ENCODE measurements around the gene GPR84. TPM values are rescaled to one million over a fixed set of nuclear protein-coding genes. Genes with fewer than 3 reads are reported as not detected.

The GPR84 gene
- total RNA-seq, 1 donor from 2014 or later = 0.96 TPM

- ATAC-seq (peak; percentile 95), DNase-seq (peak; percentile 95)
- no peak for TF ChIP-seq CTCF (IDR thresholded peaks at IDR 0.05)
- Histone ChIP-seq H3K4me3 (peak overlapping the region; percentile 71), H3K9me3 (no peaks in the 10 kb centered on the region), H3K27me3 (no peaks in the 10 kb centered on the region), H3K27ac (peak overlapping the region; percentile 89), H3K36me3 (no peaks in the 10 kb centered on the region), H3K4me1 (peaks cover 19% of the 10 kb centered on the region)
- intact Hi-C loops (cut with DNase I) = no loop called here
These were observed 5.1 kb downstream of the GPR84 start for GRCh38 chr12:54358945-54359761.

- H3K9me3 ChIP-seq = no peaks in the 10 kb centered on the region
- peak overlapping the region; percentile 71 for H3K4me3 ChIP-seq
- intact Hi-C loops (cut with DNase I) = no loop called here
- no peak for DNase-seq
- no peak for ATAC-seq
- no peaks in the 10 kb centered on the region for H3K36me3 ChIP-seq
- no peaks in the 10 kb centered on the region for H3K27me3 ChIP-seq
- peaks cover 23% of the 10 kb centered on the region for H3K4me1 ChIP-seq
- H3K27ac ChIP-seq = peak overlapping the region; percentile 89
- TF ChIP-seq CTCF (IDR thresholded peaks at IDR 0.05) = no peak
These were observed 5.9 kb downstream of the GPR84 start for GRCh38 chr12:54358191-54358944.

- Histone ChIP-seq H3K9me3 (no peaks in the 10 kb centered on the region), H3K27ac (peak overlapping the region; percentile 89), H3K36me3 (no peaks in the 10 kb centered on the region), H3K4me1 (peaks cover 30% of the 10 kb centered on the region), H3K27me3 (no peaks in the 10 kb centered on the region), H3K4me3 (no peak overlapping the region)
- ATAC-seq (no peak), DNase-seq (no peak)
- no peak for TF ChIP-seq CTCF (IDR thresholded peaks at IDR 0.05)
- intact Hi-C loops (cut with DNase I) = no loop called here
These were observed 6.6 kb downstream of the GPR84 start for GRCh38 chr12:54357506-54358190.

GRCh38 chr12:54356951-54357356 is 7.3 kb downstream of the GPR84 start:
- no peak overlapping the region for H3K27ac ChIP-seq
- H3K4me1 ChIP-seq = peaks cover 37% of the 10 kb centered on the region
- ATAC-seq = no peak
- no peaks in the 10 kb centered on the region for H3K36me3 ChIP-seq
- TF ChIP-seq CTCF (IDR thresholded peaks at IDR 0.05) = no peak
- H3K4me3 ChIP-seq = no peak overlapping the region
- no peaks in the 10 kb centered on the region for H3K9me3 ChIP-seq
- intact Hi-C loops (cut with DNase I) = no loop called here
- DNase-seq = no peak
- no peaks in the 10 kb centered on the region for H3K27me3 ChIP-seq

- Histone ChIP-seq H3K4me3 (no peak overlapping the region), H3K27me3 (no peaks in the 10 kb centered on the region), H3K9me3 (no peaks in the 10 kb centered on the region), H3K36me3 (peaks cover 4% of the 10 kb centered on the region), H3K27ac (no peak overlapping the region), H3K4me1 (peaks cover 40% of the 10 kb centered on the region)
- ATAC-seq (no peak), DNase-seq (no peak)
- TF ChIP-seq CTCF (IDR thresholded peaks at IDR 0.05) = no peak
- intact Hi-C loops (cut with DNase I) = no loop called here
These were observed 8.1 kb downstream of the GPR84 start for GRCh38 chr12:54356228-54356627.

Measured in upper lobe of right lung (tissue), 1 donor.